HEK293 (cell line): ENCODE measurements around the gene AGMO.

ENCODE experiments used
- CTCF ChIA-PET: fragments of 350-600 bp; formaldehyde crosslinking; extraction: SDS; loops from one replicate; lab custom pipeline; 2021; ENCODE audit warnings: antibody characterized with exemption; lab: Yijun Ruan, JAX
- POLR2A ChIA-PET: fragments of 300-600 bp; formaldehyde crosslinking; extraction: SDS; loops from one replicate; lab custom pipeline; 2020; ENCODE audit warnings: antibody characterized with exemption, inconsistent platforms; lab: Yijun Ruan, JAX
- H3K27ac ChIP-seq: fragments of 200-500 bp; sonication (Bioruptor generic); 2 replicates; pipeline ENCODE4 v1.5.1; 2014; ENCODE audit warnings: low read depth, low read length, control low read depth, inconsistent platforms; ENCODE audit errors: extremely low read depth
- H3K36me3 ChIP-seq, 2 experiments: fragments of 200-500 bp in 1 of 2; sonication (Bioruptor generic) in 1 of 2; 1 replicate in 1 of 2; 2 replicates in 1 of 2; pipeline ENCODE4 v1.5.1; 2014 to 2017; ENCODE audit warnings: inconsistent platforms in 2 of 2, low read length in 2 of 2; ENCODE audit not compliant: control insufficient read depth in 2 of 2, insufficient read depth in 1 of 2
- H3K4me1 ChIP-seq: fragments of 200-500 bp; sonication (Bioruptor generic); 2 replicates; pipeline ENCODE4 v1.5.1; 2014; ENCODE audit warnings: mild to moderate bottlenecking, low read length, inconsistent platforms; ENCODE audit not compliant: control insufficient read depth, insufficient read depth
- H3K4me3 ChIP-seq: 2 replicates; pipeline ENCODE4 v1.5.1; 2011; ENCODE audit warnings: low read depth, mild to moderate bottlenecking, control low read depth, low read length, moderate library complexity
- H3K9me3 ChIP-seq: fragments of 200-500 bp; sonication (Bioruptor generic); 2 replicates; pipeline ENCODE4 v1.5.1; 2014; ENCODE audit warnings: low read depth, low read length, inconsistent platforms; ENCODE audit not compliant: control insufficient read depth, insufficient read depth
- HIC1 ChIP-seq: fragments of 450-650 bp; formaldehyde crosslinking; IDR thresholded peaks from 2 replicates; pipeline ENCODE4 v1.5.1; 2016; ENCODE audit warnings: missing biosample characterization, missing genetic modification characterization
- KLF7 ChIP-seq: fragments of 450-650 bp; formaldehyde crosslinking; IDR thresholded peaks from 2 replicates; pipeline ENCODE4 v1.5.1; 2016; ENCODE audit warnings: missing biosample characterization, missing genetic modification characterization, borderline replicate concordance
- KLF9 ChIP-seq: fragments of 450-650 bp; formaldehyde crosslinking; IDR thresholded peaks from 2 replicates; pipeline ENCODE4 v1.5.1; 2016; ENCODE audit warnings: missing biosample characterization, missing genetic modification characterization, low read depth
- TCF7L2 ChIP-seq: IDR thresholded peaks from 2 replicates; pipeline ENCODE4 v1.6.1; 2011; ENCODE audit warnings: low read depth, mild to moderate bottlenecking, inconsistent platforms, low read length, moderate library complexity, borderline replicate concordance
- ZBTB49 ChIP-seq: fragments of 450-650 bp; formaldehyde crosslinking; IDR thresholded peaks from 2 replicates; pipeline ENCODE4 v1.5.1; 2016; ENCODE audit warnings: missing biosample characterization, missing genetic modification characterization, low read depth
- ZBTB8A ChIP-seq: fragments of 450-650 bp; formaldehyde crosslinking; IDR thresholded peaks from 2 replicates; pipeline ENCODE4 v1.5.1; 2016; ENCODE audit warnings: missing biosample characterization, missing genetic modification characterization
- ZFP37 ChIP-seq: fragments of 450-650 bp; formaldehyde crosslinking; IDR thresholded peaks from 2 replicates; pipeline ENCODE4 v1.5.1; 2016; ENCODE audit warnings: missing biosample characterization, missing genetic modification characterization
- ZFP41 ChIP-seq: fragments of 450-650 bp; formaldehyde crosslinking; IDR thresholded peaks from 2 replicates; pipeline ENCODE4 v1.5.1; 2016; ENCODE audit warnings: missing biosample characterization, missing genetic modification characterization, borderline replicate concordance
- ZNF114 ChIP-seq: fragments of 450-650 bp; formaldehyde crosslinking; IDR thresholded peaks from 2 replicates; pipeline ENCODE4 v1.5.0; 2017; ENCODE audit warnings: missing biosample characterization, missing genetic modification characterization
- ZNF211 ChIP-seq: fragments of 450-650 bp; formaldehyde crosslinking; IDR thresholded peaks from 2 replicates; pipeline ENCODE4 v1.5.1; 2016; ENCODE audit warnings: low read depth, missing biosample characterization, missing genetic modification characterization
- ZNF214 ChIP-seq: fragments of 450-650 bp; formaldehyde crosslinking; IDR thresholded peaks from 2 replicates; pipeline ENCODE4 v1.5.1; 2017; ENCODE audit warnings: missing biosample characterization, mild to moderate bottlenecking, missing genetic modification characterization, borderline replicate concordance
- ZNF23 ChIP-seq: fragments of 450-650 bp; formaldehyde crosslinking; IDR thresholded peaks from 2 replicates; pipeline ENCODE4 v1.5.1; 2016; ENCODE audit warnings: missing biosample characterization, missing genetic modification characterization, borderline replicate concordance
- ZNF292 ChIP-seq: fragments of 450-650 bp; formaldehyde crosslinking; IDR thresholded peaks from 2 replicates; pipeline ENCODE4 v1.5.1; 2016; ENCODE audit warnings: low read depth, missing biosample characterization, missing genetic modification characterization, borderline replicate concordance
- ZNF302 ChIP-seq: fragments of 450-650 bp; formaldehyde crosslinking; IDR thresholded peaks from 2 replicates; pipeline ENCODE4 v1.5.1; 2016; ENCODE audit warnings: missing biosample characterization, missing genetic modification characterization, low read depth
- ZNF350 ChIP-seq: fragments of 450-650 bp; formaldehyde crosslinking; IDR thresholded peaks from 2 replicates; pipeline ENCODE4 v1.5.0; 2017; ENCODE audit warnings: missing biosample characterization, mild to moderate bottlenecking, missing genetic modification characterization
- ZNF514 ChIP-seq: fragments of 450-650 bp; formaldehyde crosslinking; IDR thresholded peaks from 2 replicates; pipeline ENCODE4 v1.5.1; 2016; ENCODE audit warnings: missing biosample characterization, missing genetic modification characterization
- ZNF518A ChIP-seq: fragments of 450-650 bp; formaldehyde crosslinking; conservative IDR thresholded peaks from 2 replicates; pipeline ENCODE4 v1.5.1; 2016; ENCODE audit warnings: low read depth, missing biosample characterization, missing genetic modification characterization
- ZSCAN16 ChIP-seq: fragments of 450-650 bp; formaldehyde crosslinking; IDR thresholded peaks from 2 replicates; pipeline ENCODE4 v1.5.1; 2016; ENCODE audit warnings: missing biosample characterization, missing genetic modification characterization

Gene AGMO

GRCh38 chr7:15284396-15284795, 277.4 kb downstream of the AGMO start (continued):
- TF ChIP-seq ZNF518A (tag by site-specific recombination) (no peak), ZFP37 (tag by site-specific recombination) (no peak), ZNF292 (tag by site-specific recombination) (no peak)

GRCh38 chr7:15280078-15280733, 281.6 kb downstream of the AGMO start:
- no peaks in the 10 kb centered on the region for H3K36me3 ChIP-seq
- TF ChIP-seq ZNF214 (tag by site-specific recombination) (no peak), ZNF514 (tag by site-specific recombination) (no peak), ZNF211 (tag by site-specific recombination) (no peak), TCF7L2 (no peak), ZNF302 (tag by site-specific recombination) (no peak), ZBTB8A (tag by site-specific recombination) (no peak), ZSCAN16 (tag by site-specific recombination) (no peak), ZNF114 (tag by site-specific recombination) (no peak), KLF9 (no peak), HIC1 (no peak), ZFP41 (tag by site-specific recombination) (no peak), ZBTB49 (tag by site-specific recombination) (no peak), ZNF23 (tag by site-specific recombination) (no peak), ZNF350 (tag by site-specific recombination) (no peak), KLF7 (no peak)
- no peak overlapping the region for H3K4me3 ChIP-seq
- no peak overlapping the region for H3K27ac ChIP-seq
- CTCF ChIA-PET: no interaction called here
- H3K9me3 ChIP-seq: no peaks in the 10 kb centered on the region
- POLR2A ChIA-PET: no interaction called here
- no peaks in the 10 kb centered on the region for H3K4me1 ChIP-seq
